ENCODE results near the gene CCDC154.
A peak's percentile ranks its signal among the peaks of the same experiment; 100 is the strongest.

The CCDC154 gene

DNA sequence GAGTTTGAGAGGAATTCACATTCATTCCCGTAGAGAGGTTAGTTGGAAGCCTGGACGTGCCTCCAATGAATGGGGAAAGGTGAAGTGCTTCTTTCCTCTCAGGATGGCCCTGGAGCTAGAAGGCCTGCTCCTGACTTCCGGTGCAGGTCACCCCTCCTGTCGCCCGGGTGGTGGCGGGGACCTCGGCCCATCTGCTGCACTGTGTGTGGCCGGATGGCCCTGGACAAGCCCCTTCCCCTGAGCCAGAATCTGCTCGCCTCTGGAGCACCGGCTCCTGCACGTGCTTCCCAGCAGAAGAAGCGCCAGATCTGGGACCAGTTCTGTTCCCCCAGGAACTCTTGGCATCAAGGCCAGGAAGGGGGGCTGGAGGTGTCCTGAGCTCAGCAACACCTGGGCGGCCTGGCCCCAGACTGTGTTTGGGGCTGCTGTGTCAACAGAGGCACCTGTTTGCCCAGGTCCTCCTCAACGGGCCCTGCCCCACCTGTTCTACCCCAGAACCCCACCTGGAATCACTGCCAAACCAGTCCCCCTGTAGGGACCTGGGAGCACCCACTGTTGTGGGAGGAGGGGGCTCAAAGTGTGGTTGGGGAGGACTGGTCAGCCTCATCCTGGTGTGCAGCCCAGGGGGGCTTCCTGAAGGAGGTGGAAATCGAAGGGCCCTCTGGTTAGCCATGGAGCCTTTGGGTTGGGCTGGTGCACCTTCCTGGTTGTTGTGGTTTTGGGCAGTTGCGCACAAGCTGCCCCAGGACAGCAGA, 18.6 kb downstream of the CCDC154 start:
- no peak for DNase-seq (ENCODE audit: low read depth, low spot score)

- no peak for DNase-seq (ENCODE audit: low read depth, low spot score)
These were observed 20.3 kb downstream of the CCDC154 start for GRCh38 chr16:1424028-1424427.

GRCh38 chr16:1422076-1422475, 22.3 kb downstream of the CCDC154 start:
- DNase-seq (ENCODE audit: low read depth, low spot score): no peak

DNA sequence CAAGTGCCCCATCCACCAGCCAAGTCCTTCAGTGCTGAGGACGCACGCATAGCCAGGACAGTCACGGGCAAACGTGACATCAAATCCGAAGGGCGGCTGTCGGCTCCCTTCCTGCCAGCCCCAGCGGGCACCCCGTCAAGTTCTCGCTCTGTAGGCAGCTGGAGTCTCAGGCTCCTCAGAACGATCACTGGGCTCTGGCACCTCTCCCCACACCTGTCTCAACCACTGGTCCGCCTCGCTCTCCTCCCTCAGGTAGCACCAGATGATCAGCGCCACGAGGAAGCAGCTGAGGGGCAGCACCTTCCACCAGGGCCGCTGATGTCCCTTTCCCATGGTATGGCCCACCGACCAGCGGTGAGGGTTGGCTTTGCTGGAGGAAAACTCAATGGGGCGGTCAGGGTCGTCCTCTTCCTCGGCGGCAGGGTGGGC, 24.2 kb downstream of the CCDC154 start:
- no peak for DNase-seq (ENCODE audit: low read depth, low spot score)

GRCh38 chr16:1416521-1416941, 27.8 kb downstream of the CCDC154 start:
- DNase-seq (ENCODE audit: low read depth, low spot score): peak; percentile 69

DNA sequence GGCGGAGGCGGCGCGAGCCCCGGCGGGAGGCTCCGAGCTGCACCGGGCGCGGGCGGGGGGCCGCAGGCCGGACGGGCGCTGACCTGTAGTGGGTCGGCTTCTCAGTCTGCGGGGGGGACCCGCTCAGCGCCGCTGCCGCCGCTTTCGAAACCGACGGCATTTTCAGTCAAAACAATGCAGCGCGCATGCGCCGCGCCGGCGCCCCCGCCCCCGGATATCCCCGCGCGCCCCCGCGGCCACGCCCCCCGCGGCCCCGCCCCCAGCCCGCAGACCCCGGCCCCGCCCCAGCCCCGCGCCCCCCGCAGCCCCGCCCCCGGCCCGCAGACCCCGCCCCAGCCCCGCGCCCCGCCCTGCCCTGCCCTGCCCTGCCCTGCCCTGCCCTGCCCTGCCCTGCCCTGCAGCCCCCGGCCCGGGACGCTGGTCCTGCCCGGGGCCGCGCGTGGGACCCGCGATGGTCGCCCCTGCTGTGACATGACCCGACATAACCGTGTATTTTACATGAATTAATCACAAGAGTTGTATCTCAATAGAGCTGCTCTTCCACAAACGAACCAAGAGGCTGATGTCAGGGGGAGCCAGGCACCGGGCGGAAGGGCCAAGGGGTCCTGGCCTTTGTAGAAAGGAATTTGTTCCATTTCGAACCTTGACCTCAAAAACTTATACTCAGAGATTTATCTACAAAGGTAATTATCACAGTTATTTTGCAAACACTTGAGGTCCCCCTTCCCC, 29.7 kb downstream of the CCDC154 start, which contains the start of gene UNKL:
Gene UNKL, minus strand, starts transcription at position 173 of the 729 bp plus-strand sequence. Its CDS starts 13 bp downstream, at position 160.
- peak; percentile 61 for DNase-seq (ENCODE audit: low read depth, low spot score)

- peak; percentile 84 for DNase-seq (ENCODE audit: low read depth, low spot score)
These were observed 30.4 kb downstream of the CCDC154 start for GRCh38 chr16:1413684-1414531.

DNA sequence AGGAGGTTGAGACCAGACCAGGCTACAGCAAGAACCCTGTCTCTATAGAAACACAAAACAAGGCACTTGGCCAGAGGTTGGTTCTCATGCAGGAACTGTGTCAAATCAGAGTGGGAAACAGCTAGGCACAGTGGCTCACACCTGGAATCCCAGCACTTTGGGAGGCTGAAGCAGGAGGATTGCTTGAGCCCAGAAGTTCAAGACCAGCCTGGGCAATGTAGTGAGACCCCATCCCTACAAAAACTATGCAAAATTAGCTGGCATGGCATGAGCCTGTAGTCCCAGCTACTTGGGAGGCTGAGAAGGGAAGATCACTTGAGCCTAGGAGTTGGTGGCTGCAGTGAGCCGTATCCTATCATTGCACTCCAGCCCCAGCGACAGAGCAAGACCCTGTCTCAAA, 31.5 kb downstream of the CCDC154 start:
- DNase-seq (ENCODE audit: low read depth, low spot score): no peak

DNA sequence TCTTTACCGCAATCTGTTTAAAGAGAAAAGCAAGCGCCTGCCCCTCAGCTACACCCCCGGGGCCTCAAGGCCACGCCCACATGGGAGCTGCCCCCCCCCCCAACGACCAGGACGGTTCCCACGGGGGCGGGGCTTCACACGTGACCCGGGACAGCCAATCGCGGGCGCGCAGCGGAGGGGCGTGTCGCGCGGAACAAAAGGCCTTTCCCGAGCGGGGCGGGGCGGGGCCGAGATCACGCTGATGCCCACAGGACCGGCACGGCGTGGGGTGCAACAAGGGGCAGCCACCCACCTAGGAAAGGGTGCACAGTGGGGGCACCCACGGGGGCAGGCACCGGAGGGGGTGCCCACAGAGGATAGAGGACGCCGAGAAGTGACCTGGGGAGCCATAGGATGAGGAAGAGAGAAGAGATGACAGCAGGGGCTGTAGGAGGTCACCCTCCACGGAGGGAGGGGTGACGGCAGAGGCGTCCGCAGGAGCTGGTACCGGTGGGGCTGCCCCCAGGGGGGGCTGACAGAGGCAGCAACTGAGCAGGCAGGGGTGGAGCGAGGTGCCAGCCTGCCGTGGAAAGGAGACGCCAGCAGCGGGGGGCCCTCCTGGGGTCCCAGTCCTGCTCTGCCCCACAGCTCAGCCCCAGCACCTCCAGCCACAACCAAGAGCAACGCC, 36.1 kb downstream of the CCDC154 start:
- DNase-seq (ENCODE audit: low read depth, low spot score): peak; percentile 90

DNA sequence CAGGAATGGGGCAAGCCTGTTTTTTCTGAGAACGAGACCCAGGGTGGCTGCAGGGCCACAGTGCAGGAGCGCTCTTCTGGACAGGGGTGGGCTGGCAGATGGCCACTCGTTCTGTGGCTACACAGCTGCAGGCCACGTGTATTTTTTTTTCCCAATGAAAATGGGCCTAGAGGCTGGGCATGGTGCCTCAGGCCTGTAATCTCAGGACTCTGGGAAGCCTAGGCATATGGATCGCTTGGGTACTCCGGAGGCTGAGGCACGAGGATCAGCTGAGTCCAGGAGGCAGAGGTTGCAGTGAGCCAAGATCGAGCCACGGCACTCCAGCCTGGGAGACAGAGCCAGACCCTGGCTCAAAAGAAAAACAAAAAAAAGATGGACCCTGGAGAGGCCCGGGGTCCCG, 36.6 kb downstream of the CCDC154 start:
- no peak for DNase-seq (ENCODE audit: low read depth, low spot score)

GRCh38 chr16:1403733-1404132, 40.6 kb downstream of the CCDC154 start:
- DNase-seq (ENCODE audit: low read depth, low spot score): no peak

GRCh38 chr16:1403036-1403435, 41.3 kb downstream of the CCDC154 start:
- no peak for DNase-seq (ENCODE audit: low read depth, low spot score)

- no peak for DNase-seq (ENCODE audit: low read depth, low spot score)
These were observed 42.6 kb downstream of the CCDC154 start for GRCh38 chr16:1401758-1402154.

- no peak for DNase-seq (ENCODE audit: low read depth, low spot score)
These were observed 43.1 kb downstream of the CCDC154 start for GRCh38 chr16:1401061-1401757.

GRCh38 chr16:1398826-1399581, 45.4 kb downstream of the CCDC154 start:
- DNase-seq (ENCODE audit: low read depth, low spot score): no peak

- DNase-seq (ENCODE audit: low read depth, low spot score): no peak
These were observed 46.0 kb downstream of the CCDC154 start for GRCh38 chr16:1398351-1398750.

GRCh38 chr16:1397779-1398178, 46.6 kb downstream of the CCDC154 start:
- no peak for DNase-seq (ENCODE audit: low read depth, low spot score)

DNA sequence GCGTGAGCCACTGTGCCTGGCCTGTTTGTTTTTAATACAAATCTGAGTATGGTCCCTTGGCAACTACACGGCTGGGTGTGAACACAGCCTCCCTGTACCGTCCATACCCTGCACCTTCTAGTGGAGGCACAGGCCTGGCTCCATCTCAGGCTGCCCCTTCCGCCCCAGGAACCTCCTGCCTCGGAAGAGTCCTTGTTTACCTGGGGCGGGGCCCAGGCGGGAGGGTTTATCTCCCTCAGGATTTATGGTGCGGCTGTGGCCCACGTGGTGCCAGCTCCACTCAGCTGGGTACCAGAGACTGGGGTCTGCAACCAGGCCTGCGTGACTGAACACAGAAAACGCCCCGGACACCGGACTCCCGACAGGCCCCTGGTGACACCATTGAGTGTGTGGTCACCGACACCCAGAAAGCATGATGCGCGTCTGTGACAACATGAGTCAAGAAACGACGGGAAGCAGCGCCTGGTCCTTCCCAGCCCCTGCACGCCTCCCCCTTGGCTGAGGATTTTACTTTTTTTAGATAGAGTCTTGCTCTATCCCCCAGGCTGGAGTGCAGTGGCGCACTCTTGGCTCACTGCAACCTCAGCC, 48.8 kb downstream of the CCDC154 start:
- DNase-seq (ENCODE audit: low read depth, low spot score): no peak

- no peak for DNase-seq (ENCODE audit: low read depth, low spot score)
These were observed 49.9 kb downstream of the CCDC154 start for GRCh38 chr16:1394367-1394951.

Data from ELF-1 (cell line).